ENCODE results near the gene MTHFD2L. TPM values are rescaled to one million over a fixed set of nuclear protein-coding genes. Genes with fewer than 3 reads are reported as not detected.
A peak's percentile ranks its signal among the peaks of the same experiment; 100 is the strongest.

The MTHFD2L gene
- total RNA-seq, 1 experiment from 2014 or later = 11.6 TPM

DNA sequence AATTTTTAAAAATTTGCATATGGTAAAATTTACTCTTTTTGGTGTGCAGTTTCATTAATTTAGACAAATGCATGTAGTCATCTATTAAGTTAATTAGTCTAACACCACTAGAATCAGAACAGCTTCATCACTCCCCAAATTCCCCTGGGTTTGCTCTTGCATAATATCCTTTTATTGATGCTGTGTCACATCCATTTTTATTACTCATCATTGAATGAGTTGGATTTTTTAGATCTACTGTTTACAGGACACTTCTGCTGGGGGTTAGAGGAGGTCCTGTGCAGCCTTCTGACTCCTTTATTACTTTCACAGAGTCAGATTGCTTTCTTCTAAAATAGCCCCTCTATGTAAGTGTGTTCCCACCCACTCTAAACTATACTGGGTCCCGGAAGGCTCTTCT, 65.9 kb downstream of the MTHFD2L start:
- Mint-ChIP-seq H3K4me1 (ENCODE audit: low read depth, unreplicated experiment) (peaks cover 7% of the 10 kb centered on the region), H3K27ac (ENCODE audit: unreplicated experiment) (no peak overlapping the region), H3K36me3 (ENCODE audit: insufficient read depth, unreplicated experiment) (no peaks in the 10 kb centered on the region), H3K4me3 (ENCODE audit: unreplicated experiment) (no peak overlapping the region), H3K9me3 (ENCODE audit: unreplicated experiment) (no peaks in the 10 kb centered on the region), H3K27me3 (ENCODE audit: insufficient read depth, unreplicated experiment) (no peaks in the 10 kb centered on the region)
- H3K4me1 ChIP-seq = 0 out of 2 replicates have a peak, but pooled peaks cover 5% of the 10 kb centered on the region
- ChIA-PET POLR2A (no interaction called here), CTCF (no interaction called here)
- no peaks in the 10 kb centered on the region for H3K9me3 ChIP-seq
- no TSS peak for BruUV-seq (replicated peaks)
- TF ChIP-seq, protein P1, sequence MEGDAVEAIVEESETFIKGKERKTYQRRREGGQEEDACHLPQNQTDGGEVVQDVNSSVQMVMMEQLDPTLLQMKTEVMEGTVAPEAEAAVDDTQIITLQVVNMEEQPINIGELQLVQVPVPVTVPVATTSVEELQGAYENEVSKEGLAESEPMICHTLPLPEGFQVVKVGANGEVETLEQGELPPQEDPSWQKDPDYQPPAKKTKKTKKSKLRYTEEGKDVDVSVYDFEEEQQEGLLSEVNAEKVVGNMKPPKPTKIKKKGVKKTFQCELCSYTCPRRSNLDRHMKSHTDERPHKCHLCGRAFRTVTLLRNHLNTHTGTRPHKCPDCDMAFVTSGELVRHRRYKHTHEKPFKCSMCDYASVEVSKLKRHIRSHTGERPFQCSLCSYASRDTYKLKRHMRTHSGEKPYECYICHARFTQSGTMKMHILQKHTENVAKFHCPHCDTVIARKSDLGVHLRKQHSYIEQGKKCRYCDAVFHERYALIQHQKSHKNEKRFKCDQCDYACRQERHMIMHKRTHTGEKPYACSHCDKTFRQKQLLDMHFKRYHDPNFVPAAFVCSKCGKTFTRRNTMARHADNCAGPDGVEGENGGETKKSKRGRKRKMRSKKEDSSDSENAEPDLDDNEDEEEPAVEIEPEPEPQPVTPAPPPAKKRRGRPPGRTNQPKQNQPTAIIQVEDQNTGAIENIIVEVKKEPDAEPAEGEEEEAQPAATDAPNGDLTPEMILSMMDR (IDR thresholded peaks at IDR 0.05; ENCODE audit: insufficient read depth in 1 of 2, low read depth in 1 of 2, low read length in 1 of 2, severe bottlenecking in 1 of 2, unreplicated experiment in 1 of 2) = no peak
- no peaks in the 10 kb centered on the region for H3K27me3 ChIP-seq (replicated peaks; ENCODE audit: control insufficient read depth, insufficient read depth, low read length)
- intact Hi-C loops (cut with micrococcal nuclease; ENCODE audit: unreplicated experiment) = no loop called here
- H3K4me3 ChIP-seq (ENCODE audit: low read depth, low read length) = no peak overlapping the region
- no peaks in the 10 kb centered on the region for H3K36me3 ChIP-seq (ENCODE audit: control insufficient read depth, insufficient read depth, low read length)
- DNase-seq = no peak

DNA sequence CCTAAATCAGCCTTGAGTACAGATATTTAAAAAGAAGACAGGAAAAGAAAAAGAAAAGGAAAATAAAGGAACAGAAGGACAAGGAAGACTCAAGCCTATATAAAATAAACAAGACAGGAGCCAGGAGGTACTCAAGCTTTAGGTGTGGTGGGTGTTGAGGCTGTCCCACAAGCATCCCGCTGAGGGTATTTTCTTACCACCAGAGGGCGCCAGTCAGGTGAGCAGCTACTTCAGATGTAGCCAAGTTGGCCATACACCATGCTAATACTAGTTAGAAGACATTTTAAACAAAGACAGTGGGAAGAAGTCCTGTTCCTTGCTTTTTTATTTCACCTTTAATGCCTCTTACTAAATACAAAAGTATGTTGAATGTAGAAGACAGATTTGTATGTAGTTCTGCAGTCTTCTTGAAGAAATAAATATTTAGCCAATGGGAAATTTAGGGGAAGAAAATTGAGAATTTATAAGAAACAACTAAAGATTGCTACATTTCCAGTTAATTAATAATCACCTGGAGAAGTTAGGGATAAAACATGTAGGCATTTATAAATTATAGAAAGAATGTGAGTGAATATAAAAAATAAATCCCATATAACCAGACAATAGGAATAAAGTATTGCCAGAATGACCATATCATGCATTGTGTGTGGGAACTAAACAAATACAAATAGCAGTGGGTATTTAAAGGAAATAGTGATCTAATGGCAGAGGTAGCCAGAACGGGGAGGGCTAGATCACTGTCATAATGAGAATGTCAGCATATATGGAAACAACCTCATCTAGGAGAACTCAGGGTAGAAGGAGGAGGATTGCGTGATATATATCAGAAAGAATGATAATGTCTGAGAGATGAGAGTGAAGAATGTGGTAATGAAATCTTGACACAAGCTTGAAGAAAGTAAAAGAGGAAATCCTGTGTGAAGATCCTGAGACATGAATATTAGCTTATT, 71.0 kb downstream of the MTHFD2L start:
- H3K4me3 Mint-ChIP-seq (ENCODE audit: unreplicated experiment) = no peak overlapping the region
- CTCF ChIA-PET = interaction anchor here (1.0 to 1.7 kb wide), 8 partner anchors 23 to 446 kb away, joined by 3 to 13 read pairs (median 4); no protein-coding TSS in a partner anchor
- peak; percentile 77 to 83 for DNase-seq
- H3K9me3 Mint-ChIP-seq (ENCODE audit: unreplicated experiment) = no peaks in the 10 kb centered on the region
- Histone ChIP-seq H3K4me1 (no peaks in the 10 kb centered on the region), H3K36me3 (ENCODE audit: control insufficient read depth, insufficient read depth, low read length) (no peaks in the 10 kb centered on the region), H3K9me3 (no peaks in the 10 kb centered on the region), H3K4me3 (ENCODE audit: low read depth, low read length) (no peak overlapping the region), H3K27me3 (replicated peaks; ENCODE audit: control insufficient read depth, insufficient read depth, low read length) (no peaks in the 10 kb centered on the region)
- no TSS peak for BruUV-seq (replicated peaks)
- H3K36me3 Mint-ChIP-seq (ENCODE audit: insufficient read depth, unreplicated experiment) = no peaks in the 10 kb centered on the region
- intact Hi-C loops (cut with micrococcal nuclease; ENCODE audit: unreplicated experiment) = loop anchor here (1.0 kb wide), 4 partner anchors 27 to 446 kb away; no protein-coding TSS in a partner anchor
- no peaks in the 10 kb centered on the region for H3K4me1 Mint-ChIP-seq (ENCODE audit: low read depth, unreplicated experiment)
- POLR2A ChIA-PET = no interaction called here
- no peak overlapping the region for H3K27ac Mint-ChIP-seq (ENCODE audit: unreplicated experiment)
- no peaks in the 10 kb centered on the region for H3K27me3 Mint-ChIP-seq (ENCODE audit: insufficient read depth, unreplicated experiment)
- TF ChIP-seq, protein P1 (IDR thresholded peaks at IDR 0.05; ENCODE audit: insufficient read depth in 1 of 2, low read depth in 1 of 2, low read length in 1 of 2, severe bottlenecking in 1 of 2, unreplicated experiment in 1 of 2) = peak; percentile 61 to 73

DNA sequence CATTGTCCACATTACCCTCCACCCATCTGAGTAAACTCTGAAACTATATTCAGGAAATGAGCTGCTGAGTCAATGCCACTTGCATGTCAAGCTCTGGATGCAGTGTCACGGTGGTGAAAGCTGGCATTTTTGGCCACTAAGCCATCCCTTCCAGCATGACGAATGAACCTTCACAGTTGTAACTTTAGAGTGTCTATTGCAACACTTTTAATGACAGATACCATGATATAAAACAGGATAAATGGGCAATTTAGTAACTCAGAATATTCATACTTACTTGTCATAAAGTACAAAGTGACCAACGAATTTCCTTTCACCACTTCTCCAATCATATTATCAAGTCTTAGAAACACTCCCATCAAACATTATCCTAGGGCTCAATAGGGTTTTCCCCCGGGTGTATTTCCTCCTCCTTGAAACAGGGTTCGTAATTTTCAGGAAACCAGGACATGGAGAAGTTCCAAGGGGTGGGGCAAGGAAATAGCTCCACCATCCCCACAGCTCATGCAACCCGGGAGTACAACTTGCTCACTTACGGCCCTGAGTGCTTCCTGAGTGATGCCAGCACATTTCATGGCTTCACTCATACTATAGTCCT, 73.1 kb downstream of the MTHFD2L start:
- no peaks in the 10 kb centered on the region for H3K27me3 ChIP-seq (replicated peaks; ENCODE audit: control insufficient read depth, insufficient read depth, low read length)
- Mint-ChIP-seq H3K36me3 (ENCODE audit: insufficient read depth, unreplicated experiment) (no peaks in the 10 kb centered on the region), H3K4me3 (ENCODE audit: unreplicated experiment) (no peak overlapping the region), H3K9me3 (ENCODE audit: unreplicated experiment) (no peaks in the 10 kb centered on the region), H3K27ac (ENCODE audit: unreplicated experiment) (no peak overlapping the region), H3K4me1 (ENCODE audit: low read depth, unreplicated experiment) (no peaks in the 10 kb centered on the region), H3K27me3 (ENCODE audit: insufficient read depth, unreplicated experiment) (no peaks in the 10 kb centered on the region)
- H3K4me3 ChIP-seq (ENCODE audit: low read depth, low read length) = no peak overlapping the region
- POLR2A ChIA-PET = no interaction called here
- no peaks in the 10 kb centered on the region for H3K4me1 ChIP-seq
- no TSS peak for BruUV-seq (replicated peaks)
- no peak for DNase-seq
- no peaks in the 10 kb centered on the region for H3K36me3 ChIP-seq (ENCODE audit: control insufficient read depth, insufficient read depth, low read length)
- no peaks in the 10 kb centered on the region for H3K9me3 ChIP-seq
- intact Hi-C loops (cut with micrococcal nuclease; ENCODE audit: unreplicated experiment) = no loop called here
- TF ChIP-seq, protein P1 (IDR thresholded peaks at IDR 0.05; ENCODE audit: insufficient read depth in 1 of 2, low read depth in 1 of 2, low read length in 1 of 2, severe bottlenecking in 1 of 2, unreplicated experiment in 1 of 2) = no peak
- CTCF ChIA-PET = no interaction called here
